Neural progenitor cell (in vitro differentiated cells): Measurements from ENCODE around the gene PRSS27.

Experiments used
- EZH2 ChIP-seq: fragments of 200-600 bp; sonication (generic); IDR thresholded peaks from 2 replicates; pipeline ENCODE4 v1.6.1; 2017; ENCODE audit warnings: antibody characterized with exemption, mild to moderate bottlenecking, moderate library complexity
- EZH2phosphoT487 ChIP-seq: fragments of 200-600 bp; sonication (generic); IDR thresholded peaks from 2 replicates; pipeline ENCODE4 v1.6.1; 2017; ENCODE audit warnings: antibody characterized with exemption
- TF ChIP-seq, protein P1 (sequence below): fragments of 200-600 bp; sonication (generic); IDR thresholded peaks from 2 replicates; pipeline ENCODE4 v1.5.1; 2017; ENCODE audit warnings: antibody characterized with exemption, mild to moderate bottlenecking

DNA sequence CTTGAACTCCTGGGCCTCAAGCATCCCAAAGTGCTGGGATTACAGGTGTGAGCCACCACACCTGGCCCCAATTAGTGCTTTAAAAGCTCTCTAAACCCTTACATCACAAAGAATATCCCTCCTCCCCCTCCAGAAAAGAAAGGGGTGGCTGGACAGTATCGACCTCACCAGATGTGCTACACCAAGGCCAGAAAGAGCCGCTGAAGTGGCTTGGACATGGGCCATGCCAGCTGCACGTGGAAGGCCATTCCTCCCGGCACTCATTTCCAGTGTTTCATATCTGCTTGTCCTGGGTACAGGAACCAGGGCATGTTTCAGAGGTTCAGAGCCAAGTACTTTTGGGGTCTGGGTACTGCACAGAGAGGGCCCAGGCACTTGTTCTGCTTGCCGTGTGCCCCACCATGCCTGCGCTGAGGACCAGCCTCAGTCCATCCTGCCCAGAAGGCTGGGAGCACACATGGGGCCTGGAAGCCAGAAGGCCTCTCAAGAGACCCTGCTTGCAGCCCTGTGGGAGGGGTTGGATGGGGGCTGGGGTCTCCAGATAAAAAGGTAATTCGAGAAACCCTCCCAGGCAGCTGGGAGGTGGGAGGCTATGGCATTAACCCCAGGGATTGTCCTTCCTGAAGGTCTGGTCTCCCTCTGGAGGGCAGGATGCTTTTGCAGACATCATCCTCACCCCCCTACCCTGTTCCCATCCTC, 28.9 kb upstream of the PRSS27 start:
- TF ChIP-seq, protein P1, sequence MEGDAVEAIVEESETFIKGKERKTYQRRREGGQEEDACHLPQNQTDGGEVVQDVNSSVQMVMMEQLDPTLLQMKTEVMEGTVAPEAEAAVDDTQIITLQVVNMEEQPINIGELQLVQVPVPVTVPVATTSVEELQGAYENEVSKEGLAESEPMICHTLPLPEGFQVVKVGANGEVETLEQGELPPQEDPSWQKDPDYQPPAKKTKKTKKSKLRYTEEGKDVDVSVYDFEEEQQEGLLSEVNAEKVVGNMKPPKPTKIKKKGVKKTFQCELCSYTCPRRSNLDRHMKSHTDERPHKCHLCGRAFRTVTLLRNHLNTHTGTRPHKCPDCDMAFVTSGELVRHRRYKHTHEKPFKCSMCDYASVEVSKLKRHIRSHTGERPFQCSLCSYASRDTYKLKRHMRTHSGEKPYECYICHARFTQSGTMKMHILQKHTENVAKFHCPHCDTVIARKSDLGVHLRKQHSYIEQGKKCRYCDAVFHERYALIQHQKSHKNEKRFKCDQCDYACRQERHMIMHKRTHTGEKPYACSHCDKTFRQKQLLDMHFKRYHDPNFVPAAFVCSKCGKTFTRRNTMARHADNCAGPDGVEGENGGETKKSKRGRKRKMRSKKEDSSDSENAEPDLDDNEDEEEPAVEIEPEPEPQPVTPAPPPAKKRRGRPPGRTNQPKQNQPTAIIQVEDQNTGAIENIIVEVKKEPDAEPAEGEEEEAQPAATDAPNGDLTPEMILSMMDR: no peak
- TF ChIP-seq EZH2 (no peak), EZH2phosphoT487 (no peak)
